Dedifferentiated amniotic fluid mesenchymal stem cell (primary cell): ENCODE data around the gene ZNRF2.
"Not testable (repeated sequence)": the region's sequence is repeated elsewhere in the genome, so short reads cannot be mapped to it uniquely, and the experiment has no call there.

Experiments
- DNase-seq: peaks from one replicate; pipeline ENCODE4 v3.0.0-alpha.2; 2016; ENCODE audit errors: extremely low spot score

Gene ZNRF2

GRCh38 chr7:30287625-30288024 is 3.2 kb downstream of the ZNRF2 start:
- not testable (repeated sequence) for DNase-seq

DNA sequence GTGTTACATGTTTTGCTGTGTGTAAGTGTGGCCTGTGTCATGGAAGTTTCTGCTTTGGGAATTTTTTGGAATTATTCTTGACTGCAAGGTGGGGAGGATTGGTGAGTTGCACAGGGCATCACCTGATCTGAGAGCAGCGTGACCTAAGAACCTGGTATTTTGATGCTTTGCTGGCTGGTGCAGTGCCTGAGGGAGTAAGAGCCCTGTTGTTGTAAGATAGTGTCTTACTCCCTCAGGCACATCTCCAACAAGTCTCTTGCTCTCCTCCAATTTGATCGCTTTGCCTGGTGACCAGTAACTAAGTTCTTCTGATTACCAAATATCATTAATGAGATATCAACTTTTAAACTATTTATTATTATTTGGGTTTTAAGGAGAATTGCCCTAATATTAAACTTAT is 5.2 kb downstream of the ZNRF2 start:
- not testable (repeated sequence) for DNase-seq

- not testable (repeated sequence) for DNase-seq
These were observed 5.9 kb downstream of the ZNRF2 start for GRCh38 chr7:30290317-30290716.

DNA sequence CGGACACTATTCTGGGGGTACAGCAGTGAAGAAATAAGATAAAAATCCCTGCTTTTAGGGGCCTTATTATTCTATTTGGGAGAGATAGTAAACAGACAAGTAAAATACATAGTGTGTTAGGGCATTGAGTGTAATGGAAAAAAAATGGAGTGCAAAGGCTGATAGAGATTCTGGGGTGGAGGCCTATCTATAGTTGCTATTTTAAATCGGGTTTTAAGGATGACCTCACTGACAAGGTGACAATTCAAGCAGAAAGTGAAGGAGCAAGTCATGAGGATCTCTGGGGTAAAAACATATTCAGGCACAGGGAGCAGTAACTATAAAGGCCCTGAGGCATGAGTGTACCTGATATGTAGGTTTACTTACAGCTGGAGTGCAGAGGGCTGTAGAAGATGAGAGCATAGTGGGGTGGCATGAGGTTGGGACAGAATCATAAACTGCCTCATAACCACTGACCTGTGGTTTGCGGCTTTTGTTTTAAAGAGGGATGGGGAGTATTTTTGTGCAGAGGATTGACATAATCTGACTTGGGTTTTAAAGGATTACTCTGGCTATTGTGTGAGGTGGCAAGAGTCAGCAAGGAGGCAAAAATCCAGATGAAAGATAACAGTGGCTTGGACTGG is 8.1 kb downstream of the ZNRF2 start:
- DNase-seq, result not testable (repeated sequence)

DNA sequence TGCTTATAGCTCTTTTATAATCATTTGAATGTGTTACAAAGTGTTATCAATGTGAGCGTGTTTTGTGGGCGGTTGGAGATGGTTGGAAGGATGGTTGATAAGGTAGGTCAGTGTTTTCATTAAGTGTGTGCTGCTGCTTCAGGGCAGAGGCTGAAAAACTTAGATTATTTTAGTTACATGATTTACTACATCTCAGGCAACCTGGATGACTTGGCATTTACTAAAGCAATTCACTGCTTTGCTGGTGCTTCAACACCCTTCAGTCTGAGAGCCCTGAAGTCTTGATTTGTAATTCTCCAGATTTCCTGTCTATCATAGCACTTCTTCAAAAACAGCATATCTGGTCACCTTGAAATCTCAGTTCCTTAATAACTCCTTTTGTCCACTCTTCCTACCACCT is 11.9 kb downstream of the ZNRF2 start:
- DNase-seq, result not testable (repeated sequence)

DNA sequence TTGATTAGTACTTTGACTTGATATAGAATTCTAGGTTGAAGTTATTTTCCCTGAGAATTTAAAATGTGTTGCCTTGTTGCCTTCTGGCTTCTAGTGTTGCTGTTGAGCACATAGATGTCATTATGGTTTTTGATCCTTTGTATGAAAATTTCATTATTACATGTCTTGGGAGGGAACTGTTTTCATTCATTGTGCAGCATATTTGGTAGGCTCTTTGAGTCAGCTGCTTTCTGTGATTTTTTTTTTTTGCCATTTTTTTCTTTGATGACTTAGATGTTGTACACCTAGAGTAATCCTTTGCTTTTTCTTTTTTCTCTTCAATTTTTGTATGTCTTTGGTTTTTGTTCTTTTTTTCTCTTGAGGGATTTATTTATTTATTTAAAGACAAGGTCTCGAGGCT is 13.1 kb downstream of the ZNRF2 start:
- not testable (repeated sequence) for DNase-seq

DNA sequence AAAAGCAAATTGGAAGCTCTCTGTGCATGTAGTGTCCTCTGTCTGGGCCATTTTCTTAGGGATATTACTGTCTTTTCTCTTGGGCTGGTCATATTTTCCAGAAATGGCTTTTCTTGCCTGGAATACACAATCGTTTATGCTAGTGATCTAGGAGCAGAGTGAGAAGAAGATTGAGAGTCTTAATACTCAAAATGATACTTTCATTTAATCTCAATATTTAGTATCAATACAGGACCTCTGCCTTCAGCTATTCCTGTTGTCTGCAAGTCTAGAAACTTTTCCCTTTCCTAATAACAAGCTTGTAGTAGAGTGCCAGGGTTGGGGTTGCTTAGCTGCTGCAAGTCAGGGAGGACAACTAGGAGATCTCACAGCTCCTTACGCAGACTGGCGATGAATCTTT is 14.0 kb downstream of the ZNRF2 start:
- not testable (repeated sequence) for DNase-seq

DNA sequence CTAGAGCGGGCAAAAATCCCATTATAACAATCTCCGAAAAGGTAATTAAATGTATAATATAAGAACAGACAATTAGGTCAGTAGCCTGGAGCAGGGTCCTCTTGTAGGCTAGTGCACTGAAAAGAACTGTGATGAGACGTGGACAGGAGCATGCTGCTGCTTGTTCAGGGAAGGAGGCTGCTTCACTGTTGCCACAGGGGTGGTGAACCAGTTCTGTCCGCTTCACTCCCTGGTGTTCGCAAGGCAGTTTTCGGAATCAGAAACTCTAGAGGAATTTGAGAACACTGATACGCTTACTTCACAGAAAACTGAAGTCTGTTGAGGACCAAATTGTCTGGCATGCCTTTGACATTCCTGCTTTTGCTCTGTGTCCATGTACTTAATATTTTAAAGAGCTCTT is 17.4 kb downstream of the ZNRF2 start:
- DNase-seq, result no peak

GRCh38 chr7:30302656-30303311 is 18.4 kb downstream of the ZNRF2 start:
- no peak for DNase-seq

DNA sequence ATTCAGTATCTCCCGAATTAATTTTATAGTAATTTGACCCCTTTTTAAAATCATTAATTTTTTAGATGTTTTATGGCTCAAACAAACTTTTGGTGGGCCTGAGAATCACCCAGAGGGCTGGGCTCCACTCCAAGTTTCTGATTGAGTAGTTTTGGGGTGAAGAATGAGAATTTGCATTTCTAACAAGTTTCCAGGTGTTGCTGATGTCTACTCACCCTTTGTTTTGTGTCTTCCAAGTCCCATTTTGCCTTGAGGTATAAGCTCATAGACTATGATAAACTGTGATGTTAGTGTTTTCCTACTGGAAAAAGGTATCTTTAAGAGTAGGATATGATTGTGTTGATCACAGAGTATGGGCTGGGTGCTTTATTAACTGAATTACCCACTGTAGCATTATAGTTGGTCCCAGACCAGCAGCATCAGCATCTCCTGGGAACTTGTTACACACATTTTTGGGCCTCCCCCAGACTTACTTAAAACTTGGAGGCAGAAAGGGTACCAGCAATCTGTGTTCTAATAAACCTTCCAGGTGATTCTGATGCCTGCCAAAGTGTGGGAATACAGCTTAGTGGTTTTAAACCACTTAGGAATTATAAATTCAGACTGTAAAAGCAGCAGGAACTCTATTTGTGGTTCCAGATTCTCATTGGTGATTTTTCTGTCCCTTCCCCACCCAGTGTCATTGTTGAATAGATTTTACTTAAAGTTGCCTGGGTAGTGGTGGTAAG is 19.1 kb downstream of the ZNRF2 start:
- no peak for DNase-seq

DNA sequence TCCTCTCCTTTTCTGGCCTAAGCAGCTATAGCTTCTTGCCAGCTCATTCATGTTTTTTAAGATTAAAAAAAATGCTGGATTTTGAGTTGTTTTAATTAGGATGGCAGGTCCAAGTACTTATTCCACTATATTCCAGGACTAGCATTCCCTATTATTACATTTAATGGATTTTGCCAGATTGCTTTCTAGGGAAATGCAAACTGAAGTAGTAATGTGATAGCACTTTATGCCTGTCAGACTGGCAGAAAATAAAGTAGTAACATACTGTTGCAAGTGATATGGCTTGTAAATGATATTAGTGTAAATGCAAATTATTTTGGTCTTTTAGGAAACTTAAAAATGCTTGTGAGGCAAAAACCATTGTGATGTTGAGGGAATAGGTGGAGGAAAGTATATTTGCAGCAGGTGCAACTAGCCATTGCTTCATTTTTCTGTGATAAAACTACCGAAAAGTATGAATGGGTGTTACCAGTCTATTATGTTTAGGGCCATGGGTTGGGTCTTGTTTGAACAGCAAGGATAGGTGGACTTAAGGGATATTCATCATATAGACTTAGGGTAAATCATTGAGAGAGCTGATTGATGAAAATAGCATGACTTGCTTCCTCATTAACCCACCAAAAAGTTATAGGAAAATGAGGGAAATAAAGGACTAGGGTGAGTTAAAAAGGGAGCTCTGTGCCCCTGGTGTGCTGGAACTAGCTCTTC is 19.9 kb downstream of the ZNRF2 start:
- DNase-seq, result no peak

DNA sequence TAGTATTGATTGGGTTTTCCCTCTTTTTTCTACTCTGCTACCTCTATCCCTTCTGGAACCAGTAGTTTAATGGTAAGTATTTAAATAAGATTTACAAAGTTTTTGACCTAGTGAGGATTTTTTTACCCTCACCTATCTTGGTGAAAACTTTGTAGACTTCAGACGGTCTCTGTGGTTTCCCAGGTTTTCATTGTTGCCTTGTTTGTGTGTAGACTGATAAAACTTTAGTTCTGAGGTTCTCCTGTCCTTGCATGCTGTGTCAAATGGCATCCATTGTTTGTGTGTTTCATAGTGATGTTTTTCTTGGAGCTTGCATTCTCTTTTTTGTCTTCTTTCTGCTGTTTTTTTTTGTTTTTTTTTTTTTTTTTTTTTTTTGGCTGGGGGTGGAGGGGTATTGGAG is 22.6 kb downstream of the ZNRF2 start:
- no peak for DNase-seq

DNA sequence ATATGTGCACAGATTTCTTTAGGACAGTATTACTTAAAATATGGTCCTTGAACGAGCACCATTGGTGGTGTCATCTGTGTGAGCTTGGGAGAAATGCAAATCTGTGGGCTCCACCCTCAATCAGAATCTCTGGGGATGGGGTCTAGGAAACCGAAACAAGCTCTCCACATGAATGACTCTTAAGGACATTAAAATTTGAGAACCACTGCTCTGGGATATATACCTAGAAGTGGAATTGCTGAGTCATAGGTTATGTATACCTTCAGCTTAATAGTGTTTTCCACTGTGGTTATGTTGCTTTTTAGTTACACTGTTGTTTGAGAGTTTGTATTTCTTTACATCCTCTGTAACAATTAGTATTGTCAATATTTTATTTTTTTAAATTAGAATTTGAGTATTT is 24.0 kb downstream of the ZNRF2 start:
- no peak for DNase-seq

DNA sequence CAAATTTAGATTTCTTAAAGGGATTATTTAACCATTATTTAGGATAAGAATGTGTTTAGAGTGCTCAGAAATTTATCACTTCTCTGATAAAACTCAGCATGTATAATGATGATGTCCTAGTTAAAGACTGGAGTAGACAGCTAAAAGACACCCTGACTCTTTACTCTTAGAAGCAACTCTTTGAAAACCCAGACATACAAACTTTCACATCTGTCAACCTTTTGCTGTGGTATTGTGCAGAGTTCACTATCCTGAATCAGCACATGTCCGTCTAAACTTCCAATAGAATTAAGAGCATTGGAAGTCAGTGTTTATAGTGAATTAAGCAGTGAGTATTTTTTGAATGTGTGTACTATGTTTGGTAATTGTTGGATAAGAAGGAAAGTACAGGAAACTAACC is 24.9 kb downstream of the ZNRF2 start:
- no peak for DNase-seq

GRCh38 chr7:30309842-30310435 is 25.5 kb downstream of the ZNRF2 start:
- no peak for DNase-seq

- no peak for DNase-seq
These were observed 26.4 kb downstream of the ZNRF2 start for GRCh38 chr7:30310674-30311362.

- DNase-seq, result no peak
These were observed 27.8 kb downstream of the ZNRF2 start for GRCh38 chr7:30312178-30312577.

DNA sequence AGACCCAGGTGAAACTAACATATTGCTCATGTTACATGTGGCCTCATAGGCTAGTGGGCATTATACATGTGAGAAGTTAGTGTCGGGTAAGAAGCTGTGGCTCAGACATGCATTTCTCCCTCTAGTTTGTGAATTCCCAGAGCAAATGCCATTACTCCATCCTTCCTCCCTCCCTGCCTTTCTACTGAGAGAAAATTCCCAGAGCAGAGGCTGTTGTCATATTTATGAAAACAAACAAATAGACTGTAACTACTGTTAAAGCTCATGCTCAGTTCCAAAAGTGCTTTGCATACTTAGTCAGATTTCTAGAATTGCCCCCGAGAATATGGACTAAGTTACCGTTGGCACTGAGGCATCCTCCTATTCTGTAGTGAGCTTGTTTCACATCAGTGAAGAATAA is 29.0 kb downstream of the ZNRF2 start:
- no peak for DNase-seq

DNA sequence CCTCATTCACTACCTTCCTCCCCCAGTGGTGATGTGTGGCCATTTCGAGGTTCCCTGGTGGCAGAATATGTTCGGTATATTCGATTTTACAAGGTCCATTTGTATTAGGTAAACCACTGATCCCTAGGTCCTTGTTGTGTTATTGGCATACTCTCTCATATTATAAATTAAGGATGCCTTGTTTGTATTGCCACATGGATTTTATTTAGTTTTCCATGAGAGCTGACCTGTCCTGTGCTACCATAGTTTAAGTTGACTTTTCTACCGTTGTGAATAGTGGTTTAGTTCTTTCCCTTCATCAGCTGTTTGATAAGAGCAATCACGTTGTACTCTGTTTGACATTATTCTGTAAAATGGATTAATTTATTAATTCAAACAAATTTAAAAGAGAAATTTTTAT is 29.4 kb downstream of the ZNRF2 start:
- DNase-seq, result no peak

GRCh38 chr7:30315589-30315988 is 31.2 kb downstream of the ZNRF2 start:
- no peak for DNase-seq

DNA sequence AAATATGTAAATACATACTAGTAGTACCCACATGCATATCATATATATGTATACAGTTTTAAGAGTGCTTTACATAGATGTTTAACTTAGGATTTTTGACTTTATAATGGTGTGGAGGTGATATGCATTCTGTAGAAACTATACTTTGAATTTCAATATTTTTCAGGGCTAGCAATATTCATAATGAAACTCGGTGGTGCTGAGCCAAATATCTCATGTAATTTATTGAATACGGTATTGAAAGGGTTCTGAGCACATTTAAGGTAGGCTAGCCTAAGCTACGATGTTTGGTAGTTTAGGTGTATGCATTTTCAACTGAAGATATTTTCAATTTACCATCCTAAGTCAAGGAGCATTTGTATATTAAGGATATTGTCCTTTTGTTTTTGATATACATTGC is 36.0 kb downstream of the ZNRF2 start:
- DNase-seq, result no peak
